NT2/D1 (cell line): ENCODE results near the gene TTLL11.

Experiments
- DNase-seq: peaks from one replicate; pipeline ENCODE4 v3.0.0-alpha.2; 2011; ENCODE audit warnings: low read depth, low spot score
- H3K27me3 ChIP-seq: 2 replicates; pipeline ENCODE4 v1.6.0; 2011; ENCODE audit warnings: mild to moderate bottlenecking; ENCODE audit not compliant: insufficient read length, insufficient read depth
- H3K36me3 ChIP-seq: 2 replicates; pipeline ENCODE4 v1.6.1; 2011; ENCODE audit warnings: mild to moderate bottlenecking, low read length, mixed read lengths; ENCODE audit not compliant: insufficient read depth, insufficient read length
- H3K4me1 ChIP-seq: 2 replicates; pipeline ENCODE4 v1.5.1; 2011; ENCODE audit not compliant: insufficient read depth, insufficient read length
- H3K4me3 ChIP-seq: 2 replicates; pipeline ENCODE4 v1.5.1; 2011; ENCODE audit warnings: low read depth; ENCODE audit not compliant: insufficient read length
- H3K9ac ChIP-seq: 2 replicates; pipeline ENCODE4 v1.6.0; 2011; ENCODE audit warnings: low read depth; ENCODE audit not compliant: insufficient read length
- H3K9me3 ChIP-seq: 2 replicates; pipeline ENCODE4 v1.5.1; 2011; ENCODE audit warnings: mild to moderate bottlenecking, low read length; ENCODE audit not compliant: insufficient read depth
- SUZ12 ChIP-seq: IDR thresholded peaks from 2 replicates; pipeline ENCODE4 v1.6.1; 2011; ENCODE audit not compliant: insufficient read length, insufficient read depth; ENCODE audit errors: extremely low read depth
- YY1 ChIP-seq: IDR thresholded peaks from 2 replicates; pipeline ENCODE4 v1.6.1; 2011; ENCODE audit not compliant: insufficient read length, insufficient read depth
- ZNF274 ChIP-seq: IDR thresholded peaks from 2 replicates; pipeline ENCODE4 v1.6.1; 2011; ENCODE audit warnings: mild to moderate bottlenecking, low read depth, low read length

The TTLL11 gene

GRCh38 chr9:122086873-122087272 is 6.2 kb downstream of the TTLL11 start:
- H3K4me3 ChIP-seq = no peak overlapping the region
- TF ChIP-seq ZNF274 (no peak), YY1 (no peak), SUZ12 (no peak)
- DNase-seq = no peak
- H3K9me3 ChIP-seq = no peaks in the 10 kb centered on the region
- H3K4me1 ChIP-seq = no peaks in the 10 kb centered on the region
- H3K27me3 ChIP-seq = peaks cover 18% of the 10 kb centered on the region
- H3K36me3 ChIP-seq = no peaks in the 10 kb centered on the region
- H3K9ac ChIP-seq = no peak overlapping the region

DNA sequence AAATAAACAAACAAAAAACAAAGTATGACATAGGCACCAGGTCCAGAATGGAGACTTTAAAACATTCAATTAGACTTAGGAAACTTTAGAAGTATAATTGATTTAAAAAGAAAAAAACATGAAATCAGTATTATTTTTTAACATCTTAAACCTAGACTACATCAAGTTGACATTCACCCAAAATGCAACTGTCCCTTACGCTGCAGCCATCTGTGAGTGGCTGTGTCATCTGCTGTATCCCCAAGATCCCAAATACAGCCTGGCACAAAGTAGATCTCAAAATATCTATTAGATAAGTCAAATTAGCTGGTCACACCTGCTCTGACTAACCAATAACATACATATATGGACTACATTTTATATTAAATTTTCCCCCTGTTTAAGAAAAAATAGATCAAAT is 7.8 kb downstream of the TTLL11 start:
- H3K27me3 ChIP-seq = peaks cover 1% of the 10 kb centered on the region
- no peak overlapping the region for H3K9ac ChIP-seq
- TF ChIP-seq YY1 (no peak), ZNF274 (no peak), SUZ12 (no peak)
- no peaks in the 10 kb centered on the region for H3K36me3 ChIP-seq
- no peaks in the 10 kb centered on the region for H3K4me1 ChIP-seq
- no peak for DNase-seq
- no peaks in the 10 kb centered on the region for H3K9me3 ChIP-seq
- H3K4me3 ChIP-seq = no peak overlapping the region

- Histone ChIP-seq H3K27me3 (no peaks in the 10 kb centered on the region), H3K4me1 (no peaks in the 10 kb centered on the region), H3K36me3 (no peaks in the 10 kb centered on the region), H3K4me3 (no peak overlapping the region), H3K9me3 (no peaks in the 10 kb centered on the region), H3K9ac (no peak overlapping the region)
- TF ChIP-seq SUZ12 (no peak), YY1 (no peak), ZNF274 (no peak)
- no peak for DNase-seq
These were observed 9.0 kb downstream of the TTLL11 start for GRCh38 chr9:122084026-122084675.

GRCh38 chr9:122080986-122081385 is 12.1 kb downstream of the TTLL11 start:
- DNase-seq = no peak
- Histone ChIP-seq H3K9me3 (peaks cover 12% of the 10 kb centered on the region; the same call in 1 of the 2 replicates), H3K4me3 (no peak overlapping the region), H3K36me3 (no peaks in the 10 kb centered on the region), H3K4me1 (no peaks in the 10 kb centered on the region), H3K27me3 (no peaks in the 10 kb centered on the region), H3K9ac (no peak overlapping the region)
- TF ChIP-seq YY1 (no peak), ZNF274 (no peak), SUZ12 (no peak)

GRCh38 chr9:122078557-122078956 is 14.6 kb downstream of the TTLL11 start:
- H3K27me3 ChIP-seq = no peaks in the 10 kb centered on the region
- H3K9me3 ChIP-seq = peaks cover 12% of the 10 kb centered on the region; the same call in 1 of the 2 replicates
- no peak overlapping the region for H3K4me3 ChIP-seq
- TF ChIP-seq ZNF274 (no peak), YY1 (no peak), SUZ12 (no peak)
- no peak overlapping the region for H3K9ac ChIP-seq
- no peaks in the 10 kb centered on the region for H3K4me1 ChIP-seq
- H3K36me3 ChIP-seq = no peaks in the 10 kb centered on the region
- DNase-seq = no peak

DNA sequence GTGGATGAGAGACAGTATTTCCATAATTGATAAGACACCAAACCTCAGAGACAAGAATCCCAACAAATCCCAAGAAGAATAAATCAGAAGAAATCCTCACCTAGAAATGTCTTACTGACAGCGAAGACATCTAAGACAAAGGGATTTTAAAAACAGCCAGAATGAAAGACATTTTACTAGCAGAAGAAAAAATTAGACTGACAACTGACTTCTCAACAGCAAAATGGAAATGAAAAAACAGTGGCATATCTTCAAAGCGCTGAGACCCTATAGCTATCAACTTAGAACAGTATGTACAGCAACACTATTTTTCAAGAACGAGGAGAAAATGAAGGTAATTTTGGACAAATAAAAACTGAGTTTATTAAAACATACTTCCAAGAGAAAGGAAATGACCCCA is 16.3 kb downstream of the TTLL11 start:
- DNase-seq = no peak
- Histone ChIP-seq H3K9ac (no peak overlapping the region), H3K4me3 (no peak overlapping the region), H3K4me1 (no peaks in the 10 kb centered on the region), H3K36me3 (no peaks in the 10 kb centered on the region), H3K27me3 (no peaks in the 10 kb centered on the region), H3K9me3 (peaks cover 12% of the 10 kb centered on the region; the same call in 1 of the 2 replicates)
- TF ChIP-seq YY1 (no peak), SUZ12 (no peak), ZNF274 (no peak)

- Histone ChIP-seq H3K4me3 (no peak overlapping the region), H3K9me3 (peaks cover 12% of the 10 kb centered on the region; the same call in 1 of the 2 replicates), H3K4me1 (no peaks in the 10 kb centered on the region), H3K9ac (no peak overlapping the region), H3K27me3 (no peaks in the 10 kb centered on the region), H3K36me3 (no peaks in the 10 kb centered on the region)
- no peak for DNase-seq
- no peak for TF ChIP-seq ZNF274
- no peak for TF ChIP-seq YY1
- TF ChIP-seq SUZ12 = no peak
These were observed 17.0 kb downstream of the TTLL11 start for GRCh38 chr9:122076117-122076516.
